ENCODE results near the gene AGBL5.
"Not testable (repeated sequence)": the region's sequence is repeated elsewhere in the genome, so short reads cannot be mapped to it uniquely, and the experiment has no call there.

Gene AGBL5

DNA sequence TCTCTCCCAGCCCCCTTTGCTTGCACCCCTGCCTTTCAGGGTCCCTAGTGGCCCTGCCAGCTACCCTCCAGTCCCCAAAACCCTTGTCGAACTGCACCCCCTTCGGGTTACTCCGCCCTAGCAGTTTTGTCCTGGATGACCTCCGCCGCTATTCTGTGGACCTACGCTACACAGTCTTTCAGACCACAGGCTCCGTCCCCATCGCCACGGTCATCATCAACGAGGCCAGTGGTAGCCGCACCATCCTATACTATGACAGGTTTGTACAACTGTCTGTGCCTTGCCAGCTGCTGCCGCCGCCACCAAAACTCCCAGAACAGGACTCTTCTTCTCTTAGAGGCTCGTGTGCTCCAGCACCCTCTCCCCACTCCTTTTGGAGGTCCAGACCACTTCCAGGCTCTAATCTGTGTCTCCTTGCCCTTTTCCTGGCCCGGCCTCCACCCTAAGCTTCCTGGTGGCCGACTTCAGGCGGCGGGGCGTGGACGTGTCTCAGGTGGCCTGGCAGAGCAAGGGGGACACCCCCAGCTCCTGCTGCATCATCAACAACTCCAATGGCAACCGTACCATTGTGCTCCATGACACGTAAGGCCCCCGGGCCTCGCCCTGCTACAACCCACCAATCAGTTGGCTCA is 43.0 kb downstream of the AGBL5 start:
- peaks cover 16% of the 10 kb centered on the region for H3K4me1 Mint-ChIP-seq (ENCODE audit: low read depth)
- H3K27me3 Mint-ChIP-seq = no peaks in the 10 kb centered on the region
- no peak overlapping the region for H3K27ac Mint-ChIP-seq
- DNase-seq = no peak
- no peaks in the 10 kb centered on the region for H3K9me3 Mint-ChIP-seq
- no peak overlapping the region for H3K4me3 Mint-ChIP-seq
- peaks cover 5% of the 10 kb centered on the region for H3K36me3 Mint-ChIP-seq (ENCODE audit: low read depth)

- DNase-seq = no peak
- no peaks in the 10 kb centered on the region for H3K27me3 Mint-ChIP-seq
- no peak overlapping the region for H3K4me3 Mint-ChIP-seq
- peaks cover 9% of the 10 kb centered on the region for H3K36me3 Mint-ChIP-seq (ENCODE audit: low read depth)
- peaks cover 16% of the 10 kb centered on the region for H3K4me1 Mint-ChIP-seq (ENCODE audit: low read depth)
- no peak overlapping the region for H3K27ac Mint-ChIP-seq
- H3K9me3 Mint-ChIP-seq = no peaks in the 10 kb centered on the region
Observed at GRCh38 chr2:27095427-27095744, 43.9 kb downstream of the AGBL5 start.

DNA sequence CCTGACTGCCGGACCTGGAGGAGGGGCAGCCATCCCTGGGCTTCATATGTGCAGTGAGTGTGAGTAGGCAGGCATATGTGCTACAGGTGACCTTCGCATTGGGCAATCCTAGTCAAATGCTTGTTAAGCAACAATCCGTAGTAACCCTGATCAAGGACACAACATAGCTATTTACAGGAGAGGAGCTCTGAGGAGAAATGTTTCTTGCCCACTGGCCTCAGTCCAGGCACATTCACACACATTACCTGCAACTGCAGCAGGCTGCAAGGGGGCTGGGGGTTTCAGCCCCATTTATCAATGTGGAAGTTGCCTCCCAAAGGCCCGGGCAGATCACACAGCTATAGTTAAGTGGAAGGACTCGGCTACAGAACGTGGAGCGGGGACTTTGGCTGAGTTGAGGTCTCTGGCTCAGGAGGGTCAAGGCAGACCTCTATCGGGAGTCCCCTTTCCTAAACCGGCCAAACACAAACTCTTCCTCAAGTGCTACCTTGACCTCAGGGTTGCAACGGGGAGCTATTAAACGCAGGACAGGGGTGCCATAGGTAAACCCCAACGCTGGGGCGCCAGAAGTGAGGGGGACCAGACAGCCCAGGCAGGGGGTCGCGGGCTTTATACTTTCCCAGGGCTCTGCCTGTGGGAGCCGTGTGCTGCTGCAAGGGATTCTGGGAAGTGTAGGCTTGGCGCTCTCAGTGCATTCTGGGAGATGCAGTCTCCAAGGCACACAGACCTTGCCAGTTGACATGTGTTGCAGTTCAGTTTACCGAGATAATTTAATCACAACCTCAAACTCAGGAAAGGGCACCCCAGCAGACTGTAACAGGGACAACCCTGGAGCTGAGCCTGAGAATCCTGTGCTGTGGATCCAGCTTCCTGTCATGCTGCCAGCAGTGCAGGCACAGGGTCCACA is 44.5 kb downstream of the AGBL5 start:
- Mint-ChIP-seq H3K9me3 (no peaks in the 10 kb centered on the region), H3K27ac (no peak overlapping the region), H3K36me3 (ENCODE audit: low read depth) (peaks cover 9% of the 10 kb centered on the region), H3K4me1 (ENCODE audit: low read depth) (peaks cover 16% of the 10 kb centered on the region), H3K27me3 (no peaks in the 10 kb centered on the region), H3K4me3 (peak overlapping the region; percentile 51)
- DNase-seq = peak; percentile 64

DNA sequence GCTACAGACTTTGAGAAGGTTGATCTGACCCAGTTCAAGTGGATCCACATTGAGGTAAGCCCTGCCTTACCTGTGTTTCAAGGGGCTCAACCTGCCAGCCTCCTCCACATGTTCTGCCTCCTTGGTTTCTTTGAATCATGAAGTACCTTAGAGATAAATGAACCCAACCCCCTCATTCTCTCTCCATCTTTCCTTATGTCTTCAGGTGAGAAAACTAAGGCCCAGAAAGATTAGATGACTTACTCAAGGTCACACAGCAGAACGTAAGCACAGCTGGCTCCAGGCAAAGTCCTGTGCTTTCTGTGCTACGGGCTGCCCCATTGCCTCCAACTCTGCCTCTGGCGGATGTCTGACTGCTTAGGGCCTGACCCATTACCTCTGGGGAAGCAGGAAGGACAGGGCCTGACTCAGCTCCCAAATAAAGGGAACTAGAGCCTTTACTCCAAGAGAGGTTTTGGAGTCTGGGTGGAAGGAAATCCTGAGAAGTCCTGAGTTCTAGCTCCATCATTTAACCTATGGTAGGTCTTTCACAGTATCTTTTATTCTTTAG is 45.4 kb downstream of the AGBL5 start:
- Mint-ChIP-seq H3K27me3 (no peaks in the 10 kb centered on the region), H3K4me1 (ENCODE audit: low read depth) (peaks cover 16% of the 10 kb centered on the region), H3K36me3 (ENCODE audit: low read depth) (peaks cover 9% of the 10 kb centered on the region), H3K27ac (no peak overlapping the region), H3K4me3 (no peak overlapping the region), H3K9me3 (no peaks in the 10 kb centered on the region)
- no peak for DNase-seq

DNA sequence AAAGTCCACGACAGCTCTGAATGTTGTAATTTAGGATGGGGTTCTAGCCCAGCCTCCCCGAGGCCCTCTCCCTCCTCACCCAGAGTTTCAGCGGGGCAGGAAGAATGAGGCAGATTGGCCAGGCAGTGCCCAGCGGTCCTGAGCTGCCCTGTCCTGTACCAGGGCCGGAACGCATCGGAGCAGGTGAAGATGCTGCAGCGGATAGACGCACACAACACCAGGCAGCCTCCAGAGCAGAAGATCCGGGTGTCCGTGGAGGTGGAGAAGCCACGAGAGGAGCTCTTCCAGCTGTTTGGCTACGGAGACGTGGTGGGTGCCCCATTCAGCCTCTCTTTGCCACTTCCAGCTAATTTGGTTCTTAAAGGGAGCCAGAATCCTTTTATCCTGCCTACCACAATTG is 45.9 kb downstream of the AGBL5 start:
- Mint-ChIP-seq H3K9me3 (no peaks in the 10 kb centered on the region), H3K4me1 (ENCODE audit: low read depth) (peaks cover 16% of the 10 kb centered on the region), H3K27ac (no peak overlapping the region), H3K27me3 (no peaks in the 10 kb centered on the region), H3K4me3 (no peak overlapping the region), H3K36me3 (ENCODE audit: low read depth) (peaks cover 9% of the 10 kb centered on the region)
- no peak for DNase-seq

GRCh38 chr2:27099334-27099955 is 48.0 kb downstream of the AGBL5 start:
- Mint-ChIP-seq H3K4me1 (ENCODE audit: low read depth) (peaks cover 16% of the 10 kb centered on the region), H3K9me3 (no peaks in the 10 kb centered on the region)

DNA sequence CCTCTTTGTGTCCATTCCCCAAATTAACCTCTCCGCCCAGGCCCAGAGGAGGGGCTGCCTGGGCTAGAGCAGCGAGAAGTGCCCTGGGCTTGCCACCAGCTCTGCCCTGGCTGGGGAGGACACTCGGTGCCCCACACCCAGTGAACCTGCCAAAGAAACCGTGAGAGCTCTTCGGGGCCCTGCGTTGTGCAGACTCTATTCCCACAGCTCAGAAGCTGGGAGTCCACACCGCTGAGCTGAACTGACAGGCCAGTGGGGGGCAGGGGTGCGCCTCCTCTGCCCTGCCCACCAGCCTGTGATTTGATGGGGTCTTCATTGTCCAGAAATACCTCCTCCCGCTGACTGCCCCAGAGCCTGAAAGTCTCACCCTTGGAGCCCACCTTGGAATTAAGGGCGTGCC is 48.6 kb downstream of the AGBL5 start:
- Mint-ChIP-seq H3K9me3 (no peaks in the 10 kb centered on the region), H3K36me3 (ENCODE audit: low read depth) (peaks cover 9% of the 10 kb centered on the region), H3K27ac (no peak overlapping the region), H3K4me3 (no peak overlapping the region), H3K4me1 (ENCODE audit: low read depth) (peaks cover 16% of the 10 kb centered on the region), H3K27me3 (peaks cover 10% of the 10 kb centered on the region)
- no peak for DNase-seq

More at GRCh38 chr2:27099334-27099955, 48.0 kb downstream of the AGBL5 start:
- Mint-ChIP-seq H3K4me3 (no peak overlapping the region), H3K27ac (no peak overlapping the region), H3K36me3 (ENCODE audit: low read depth) (peaks cover 9% of the 10 kb centered on the region), H3K27me3 (peaks cover 6% of the 10 kb centered on the region)
- DNase-seq = no peak

- Mint-ChIP-seq H3K4me1 (ENCODE audit: low read depth) (peaks cover 2% of the 10 kb centered on the region), H3K9me3 (no peaks in the 10 kb centered on the region), H3K4me3 (no peak overlapping the region), H3K27me3 (peaks cover 17% of the 10 kb centered on the region), H3K27ac (no peak overlapping the region), H3K36me3 (ENCODE audit: low read depth) (peaks cover 9% of the 10 kb centered on the region)
- no peak for DNase-seq
Observed at GRCh38 chr2:27102329-27102728, 50.9 kb downstream of the AGBL5 start.

DNA sequence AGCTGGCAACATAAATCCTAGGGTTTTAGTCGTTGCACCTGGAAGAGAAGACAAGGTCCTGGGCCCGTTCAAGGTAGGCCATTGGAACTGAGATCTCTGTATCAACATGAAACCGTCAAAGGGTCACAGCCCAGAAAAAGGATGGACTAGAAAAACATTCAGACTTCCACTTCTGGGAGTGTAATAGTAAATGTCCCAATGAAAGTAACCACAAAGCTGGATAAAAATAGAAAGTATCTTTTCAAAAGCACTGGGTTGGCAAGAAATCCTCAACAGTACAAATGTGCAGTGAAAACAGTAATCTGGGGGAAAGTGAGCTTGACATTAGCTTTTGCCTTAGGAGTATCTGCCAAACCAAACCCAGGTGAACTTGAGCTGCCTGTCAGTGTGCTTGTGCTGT is 54.5 kb downstream of the AGBL5 start:
- Mint-ChIP-seq H3K27ac (no peak overlapping the region), H3K36me3 (ENCODE audit: low read depth) (no peaks in the 10 kb centered on the region), H3K27me3 (peaks cover 17% of the 10 kb centered on the region), H3K4me3 (no peak overlapping the region), H3K4me1 (ENCODE audit: low read depth) (no peaks in the 10 kb centered on the region), H3K9me3 (no peaks in the 10 kb centered on the region)
- no peak for DNase-seq

- Mint-ChIP-seq H3K36me3 (ENCODE audit: low read depth) (no peaks in the 10 kb centered on the region), H3K9me3 (no peaks in the 10 kb centered on the region), H3K4me1 (ENCODE audit: low read depth) (no peaks in the 10 kb centered on the region), H3K4me3 (no peak overlapping the region), H3K27ac (no peak overlapping the region), H3K27me3 (peaks cover 17% of the 10 kb centered on the region)
- no peak for DNase-seq
Observed at GRCh38 chr2:27108221-27108620, 56.8 kb downstream of the AGBL5 start.

GRCh38 chr2:27109083-27109482 is 57.6 kb downstream of the AGBL5 start:
- H3K36me3 Mint-ChIP-seq (ENCODE audit: low read depth) = no peaks in the 10 kb centered on the region
- H3K9me3 Mint-ChIP-seq = no peaks in the 10 kb centered on the region
- no peak overlapping the region for H3K27ac Mint-ChIP-seq
- no peaks in the 10 kb centered on the region for H3K4me1 Mint-ChIP-seq (ENCODE audit: low read depth)
- no peak overlapping the region for H3K4me3 Mint-ChIP-seq
- H3K27me3 Mint-ChIP-seq = peaks cover 14% of the 10 kb centered on the region
- DNase-seq = no peak

GRCh38 chr2:27110603-27111352 is 59.3 kb downstream of the AGBL5 start:
- H3K27me3 Mint-ChIP-seq; H3K4me1 Mint-ChIP-seq (ENCODE audit: low read depth); DNase-seq; H3K36me3 Mint-ChIP-seq (ENCODE audit: low read depth); H3K9me3 Mint-ChIP-seq; H3K4me3 Mint-ChIP-seq; H3K27ac Mint-ChIP-seq: not testable (repeated sequence)

GRCh38 chr2:27111392-27112078 is 60.1 kb downstream of the AGBL5 start:
- not testable (repeated sequence) for H3K9me3 Mint-ChIP-seq; H3K36me3 Mint-ChIP-seq (ENCODE audit: low read depth); DNase-seq; H3K4me3 Mint-ChIP-seq; H3K27me3 Mint-ChIP-seq; H3K4me1 Mint-ChIP-seq (ENCODE audit: low read depth); H3K27ac Mint-ChIP-seq

DNA sequence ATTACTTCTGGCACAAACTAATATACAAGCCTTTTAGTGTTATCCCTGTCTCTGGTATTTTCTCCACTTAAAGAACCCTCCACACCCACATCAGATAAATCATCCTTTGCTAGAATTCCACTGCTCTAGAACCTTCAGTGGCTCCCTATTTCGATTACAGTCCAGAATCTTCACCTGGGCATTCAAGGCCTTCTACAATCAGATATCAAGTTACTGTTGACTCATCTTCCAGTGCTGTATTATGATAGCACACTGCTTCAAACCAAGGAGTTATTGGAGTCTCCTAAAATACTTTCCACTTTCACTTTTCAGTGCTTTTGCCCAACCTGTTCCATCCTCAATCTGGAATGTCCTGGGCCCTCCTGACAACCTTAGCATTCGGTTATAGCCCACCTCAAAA is 64.1 kb downstream of the AGBL5 start:
- Mint-ChIP-seq H3K4me3 (no peak overlapping the region), H3K4me1 (ENCODE audit: low read depth) (peaks cover 14% of the 10 kb centered on the region), H3K27me3 (peaks cover 29% of the 10 kb centered on the region), H3K36me3 (ENCODE audit: low read depth) (no peaks in the 10 kb centered on the region), H3K27ac (no peak overlapping the region), H3K9me3 (no peaks in the 10 kb centered on the region)
- no peak for DNase-seq
